Gastroesophageal sphincter (tissue), 4 donors: ENCODE measurements around the gene ERC1. TPM values are rescaled to one million over a fixed set of nuclear protein-coding genes. Genes with fewer than 3 reads are reported as not detected.

Source experiments
- ATAC-seq: fragments of 150-250 bp; one replicate; pipeline ENCODE4 v1.9.1; 2016; ENCODE audit warnings: mild to moderate bottlenecking, moderate library complexity
- H3K27ac ChIP-seq, 4 donors: fragments of 200-600 bp; sonication (generic) in 3 of 4; 1 replicate in 3 of 4; 2 replicates in 1 of 4; pipeline ENCODE4 v1.5.1; 2016 to 2019
- H3K27me3 ChIP-seq: fragments of 200-600 bp; sonication (generic); one replicate; pipeline ENCODE4 v1.5.1; 2019
- H3K36me3 ChIP-seq, 2 donors: fragments of 200-600 bp; sonication (generic); one replicate each; pipeline ENCODE4 v1.5.1; 2019; ENCODE audit warnings: control low read depth in 1 of 2
- H3K4me1 ChIP-seq, 3 donors: fragments of 200-600 bp; sonication (generic); 1 replicate in 2 of 3; 2 replicates in 1 of 3; pipeline ENCODE4 v1.5.1; 2016 to 2019; ENCODE audit warnings: control low read depth in 2 of 3
- H3K4me3 ChIP-seq, 2 donors: fragments of 200-600 bp; sonication (generic); one replicate each; pipeline ENCODE4 v1.5.1; 2019; ENCODE audit warnings: mild to moderate bottlenecking in 1 of 2, moderate library complexity in 1 of 2
- H3K9me3 ChIP-seq, 3 donors: fragments of 200-600 bp; sonication (generic); one replicate each; pipeline ENCODE4 v1.5.1; 2017 to 2019; ENCODE audit warnings: control low read depth in 2 of 3
- CTCF ChIP-seq, 4 experiments: fragments of 200-600 bp in 2 of 4; fragments of 450-650 bp in 2 of 4; sonication (generic) in 1 of 4; IDR thresholded peaks; one replicate each; pipeline ENCODE4 v1.5.1; 2017 to 2019; ENCODE audit warnings: antibody characterized with exemption in 4 of 4, mild to moderate bottlenecking in 2 of 4, moderate library complexity in 2 of 4
- EP300 ChIP-seq: sonication (generic); formaldehyde crosslinking; IDR thresholded peaks from one replicate; pipeline ENCODE4 v1.6.1; 2017; ENCODE audit warnings: antibody characterized with exemption, mild to moderate bottlenecking
- POLR2A ChIP-seq, 2 donors: fragments of 450-650 bp; IDR thresholded peaks; one replicate each; pipeline ENCODE4 v1.6.1; 2017; ENCODE audit warnings: antibody characterized with exemption in 2 of 2, mild to moderate bottlenecking in 2 of 2, moderate library complexity in 1 of 2
- POLR2AphosphoS5 ChIP-seq: sonication (generic); formaldehyde crosslinking; IDR thresholded peaks from one replicate; pipeline ENCODE4 v1.6.1; 2017; ENCODE audit warnings: antibody characterized with exemption
- WGBS, 2 donors: methylation state at CpG; one replicate each; pipeline ENCODE4 v1.1.5; 2018; ENCODE audit warnings: low coverage in 1 of 2; 5-methylcytosine and 5-hydroxymethylcytosine counted together
- total RNA-seq, 4 donors: library from RNA; depleted of rRNA; stranded (reverse); fragments of >200 nt; gene quantifications; one replicate each; pipeline ENCODE4 v1.1.0, GENCODE V29; 2016

The ERC1 gene
- total RNA-seq, 4 donors from 2014 or later = 38.3 to 80.2 (median 58.4) TPM

GRCh38 chr12:1127021-1127420, 136.0 kb downstream of the ERC1 start:
- TF ChIP-seq CTCF (IDR thresholded peaks at IDR 0.05) (no peak), POLR2AphosphoS5 (no peak), EP300 (no peak)
- Histone ChIP-seq H3K36me3 (no peaks in the 10 kb centered on the region), H3K27me3 (no peaks in the 10 kb centered on the region), H3K4me1 (peaks cover 0 to 6% (median 0%) of the 10 kb centered on the region in 3 donors), H3K27ac (no peak overlapping the region), H3K4me3 (no peak overlapping the region), H3K9me3 (no peaks in the 10 kb centered on the region)
- no peak for ATAC-seq
- WGBS, 2 donors = 94 to 100% methylated on average over 1 of the region's 1 CpG

GRCh38 chr12:1130164-1130563, 139.1 kb downstream of the ERC1 start:
- WGBS, 2 donors = 52 to 66% methylated on average over 3 of the region's 3 CpGs
- no peak for ATAC-seq
- Histone ChIP-seq H3K4me3 (no peak overlapping the region), H3K27ac (no peak overlapping the region), H3K4me1 (peaks cover 0 to 9% (median 0%) of the 10 kb centered on the region in 3 donors), H3K36me3 (no peaks in the 10 kb centered on the region), H3K27me3 (no peaks in the 10 kb centered on the region), H3K9me3 (no peaks in the 10 kb centered on the region)
- TF ChIP-seq CTCF (IDR thresholded peaks at IDR 0.05) = no peak
- no peak for TF ChIP-seq POLR2AphosphoS5

GRCh38 chr12:1130571-1130970, 139.5 kb downstream of the ERC1 start:
- Histone ChIP-seq H3K27me3 (no peaks in the 10 kb centered on the region), H3K9me3 (no peaks in the 10 kb centered on the region), H3K27ac (no peak overlapping the region), H3K4me1 (peaks cover 0 to 9% (median 0%) of the 10 kb centered on the region in 3 donors), H3K36me3 (no peaks in the 10 kb centered on the region), H3K4me3 (no peak overlapping the region)
- WGBS, 2 donors = 81 to 93% methylated on average over 4 of the region's 4 CpGs
- TF ChIP-seq CTCF (IDR thresholded peaks at IDR 0.05) (no peak), POLR2A (IDR thresholded peaks at IDR 0.05) (no peak), POLR2AphosphoS5 (no peak), EP300 (no peak)
- ATAC-seq = no peak

- Histone ChIP-seq H3K36me3 (no peaks in the 10 kb centered on the region), H3K27ac (no peak overlapping the region), H3K4me3 (no peak overlapping the region), H3K9me3 (no peaks in the 10 kb centered on the region), H3K4me1 (peaks cover 0 to 9% (median 0%) of the 10 kb centered on the region in 3 donors), H3K27me3 (no peaks in the 10 kb centered on the region)
- ATAC-seq = no peak
- TF ChIP-seq POLR2AphosphoS5 (no peak), CTCF (IDR thresholded peaks at IDR 0.05) (no peak), EP300 (no peak), POLR2A (IDR thresholded peaks at IDR 0.05) (no peak)
- 61 to 100% methylated on average over 1 to 2 of the region's 2 CpGs for WGBS, 2 donors
Measured at GRCh38 chr12:1131811-1132224, 140.8 kb downstream of the ERC1 start.

- no peak overlapping the region for H3K4me3 ChIP-seq
Measured at GRCh38 chr12:1132311-1132710, 141.3 kb downstream of the ERC1 start.

More at GRCh38 chr12:1132311-1132710, 141.3 kb downstream of the ERC1 start:
- Histone ChIP-seq H3K9me3 (no peaks in the 10 kb centered on the region), H3K4me1 (peaks cover 0 to 9% (median 0%) of the 10 kb centered on the region in 3 donors), H3K36me3 (no peaks in the 10 kb centered on the region), H3K27me3 (no peaks in the 10 kb centered on the region), H3K27ac (no peak overlapping the region)
- WGBS, 2 donors = 74 to 78% methylated on average over 5 to 6 of the region's 6 CpGs
- ATAC-seq = no peak
- TF ChIP-seq EP300 (no peak), POLR2A (IDR thresholded peaks at IDR 0.05) (no peak), CTCF (IDR thresholded peaks at IDR 0.05) (no peak), POLR2AphosphoS5 (no peak)
